ENCODE results near the gene TTLL11.
A peak's percentile ranks its signal among the peaks of the same experiment; 100 is the strongest.
"Not testable (repeated sequence)": the region's sequence is repeated elsewhere in the genome, so short reads cannot be mapped to it uniquely, and the experiment has no call there.

Gene TTLL11

DNA sequence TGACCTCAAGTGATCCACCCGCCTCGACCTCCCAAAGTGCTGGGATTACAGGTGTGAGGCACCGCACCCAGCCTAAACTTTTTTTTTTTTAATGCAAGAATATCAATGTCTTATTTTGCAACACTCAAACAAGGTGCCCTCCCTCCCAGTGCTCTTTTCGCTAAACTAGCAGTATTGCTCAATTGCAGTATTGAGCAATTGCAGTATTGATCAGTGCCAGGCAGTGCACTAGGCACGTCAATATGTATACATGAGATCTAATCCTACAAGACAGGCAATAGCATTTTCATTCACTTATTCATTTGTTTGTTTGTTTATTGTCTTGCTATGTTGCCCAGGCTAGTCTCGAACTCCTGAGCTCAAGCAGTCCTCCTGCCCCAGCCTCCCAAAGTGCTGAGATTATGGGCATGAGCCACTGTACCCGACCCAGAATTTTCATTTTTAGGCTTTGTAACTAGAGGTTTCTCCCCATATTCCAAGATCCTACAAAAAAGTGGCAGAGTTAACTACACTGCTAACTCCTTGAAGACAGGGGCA lies 94.5 kb downstream of the TTLL11 start:
- no peak for DNase-seq

GRCh38 chr9:121997791-121998190 lies 95.3 kb downstream of the TTLL11 start:
- peak; percentile 42 for DNase-seq

DNA sequence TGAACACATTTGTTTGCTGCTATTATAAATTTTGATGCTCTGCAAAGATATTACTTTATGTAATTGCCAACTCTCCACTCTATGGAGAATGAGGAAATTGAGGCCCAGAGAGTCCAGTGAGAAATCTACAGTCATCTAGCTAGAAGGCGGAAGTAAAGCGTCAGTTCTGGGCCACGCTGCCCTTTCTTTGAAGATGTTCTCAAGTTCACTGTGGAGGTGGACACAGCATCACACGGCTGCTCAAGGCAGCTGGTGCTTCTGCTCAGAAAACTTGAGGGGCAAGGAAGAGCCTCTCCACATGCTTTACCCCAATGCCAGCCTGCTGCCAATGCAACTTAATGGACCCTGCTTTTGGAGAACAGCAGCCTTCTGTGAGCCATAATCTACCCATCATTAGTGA lies 96.3 kb downstream of the TTLL11 start:
- no peak for DNase-seq

DNA sequence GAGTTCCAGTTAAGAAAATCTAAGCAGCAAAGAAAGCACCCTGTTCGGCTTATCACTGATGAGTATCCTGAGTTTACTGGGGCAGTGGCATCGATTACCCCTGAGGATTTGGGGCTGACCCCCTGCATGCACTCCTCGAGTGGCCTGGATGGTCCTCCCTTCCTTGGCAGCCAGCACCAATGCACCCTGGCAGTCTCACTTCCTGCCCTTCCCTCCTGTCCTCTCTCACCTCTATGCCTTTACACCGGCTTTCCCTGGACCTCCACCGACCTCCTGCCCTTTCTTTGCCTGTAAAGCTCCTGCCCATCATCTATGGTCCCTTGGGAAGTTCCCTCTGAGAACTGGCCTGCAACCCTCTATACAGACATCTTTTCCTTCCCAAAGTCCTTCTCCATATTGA lies 97.1 kb downstream of the TTLL11 start:
- no peak for DNase-seq

DNA sequence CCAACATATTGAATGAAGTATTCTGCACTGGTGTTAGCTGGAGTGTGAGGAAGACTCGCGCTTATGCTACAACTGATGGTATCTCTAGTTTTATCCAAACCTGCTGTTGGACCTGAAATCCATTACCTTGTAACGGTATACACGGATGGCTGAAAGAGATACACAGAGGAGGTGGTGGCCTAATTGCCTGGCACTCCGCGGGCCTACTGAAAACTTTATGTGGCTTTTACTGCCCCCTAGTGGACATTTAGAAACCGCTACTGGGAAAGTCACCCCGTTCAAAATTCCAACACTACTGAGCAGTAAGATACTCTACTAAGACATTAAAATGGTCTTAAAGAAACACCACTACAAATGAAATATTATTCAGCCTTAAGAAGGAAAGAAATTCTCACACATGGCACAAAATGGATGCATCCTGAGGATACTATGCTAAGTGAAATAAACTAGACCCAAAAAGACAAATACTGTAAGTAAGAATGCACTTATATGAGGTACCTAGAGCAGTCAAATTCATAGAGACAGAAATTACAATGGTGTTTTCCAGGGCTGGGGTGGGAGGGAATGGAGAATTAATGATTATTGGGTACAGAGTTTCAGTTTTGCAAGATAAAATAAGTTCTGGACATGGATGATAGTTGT lies 100.4 kb downstream of the TTLL11 start:
- DNase-seq, result peak; percentile 72

GRCh38 chr9:121991307-121991661 lies 101.8 kb downstream of the TTLL11 start:
- no peak for DNase-seq

GRCh38 chr9:121990600-121991306 lies 102.4 kb downstream of the TTLL11 start:
- DNase-seq, result no peak

GRCh38 chr9:121989010-121989409 lies 104.1 kb downstream of the TTLL11 start:
- DNase-seq, result peak; percentile 21

- DNase-seq, result no peak
Measured at GRCh38 chr9:121987314-121987713, 105.8 kb downstream of the TTLL11 start.

DNA sequence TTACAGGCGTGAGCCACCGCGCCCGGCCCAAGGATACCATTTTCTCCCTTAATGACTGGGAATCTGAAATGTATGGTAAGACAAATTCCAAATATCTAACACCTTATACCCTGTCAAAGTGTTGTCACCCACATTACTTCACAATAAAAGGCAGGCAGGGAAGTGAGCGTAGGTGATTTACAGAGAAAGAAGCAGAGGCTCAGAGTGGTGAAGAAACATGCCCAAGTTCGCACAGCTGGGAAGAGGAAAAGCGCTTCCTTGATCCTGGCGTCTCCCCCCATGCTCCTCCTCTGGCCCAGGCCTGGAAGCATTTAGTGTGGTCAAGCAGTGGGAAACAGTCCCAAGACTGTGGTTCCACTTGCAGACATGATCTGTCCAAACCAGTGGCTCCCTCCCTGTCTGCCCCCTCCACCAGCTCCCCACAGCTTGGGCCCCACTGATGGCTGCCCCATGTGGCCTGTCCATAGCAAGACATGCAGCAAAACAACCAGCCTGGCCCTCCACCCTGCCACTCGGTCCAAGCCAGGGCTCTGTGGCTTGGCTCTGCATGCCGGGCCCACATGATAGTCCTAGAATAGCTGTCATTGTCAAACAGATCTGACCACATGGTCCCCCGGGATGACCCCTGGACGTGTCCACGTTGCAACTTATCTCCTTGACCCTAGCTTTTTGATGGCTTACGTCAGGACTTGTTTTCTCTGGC lies 107.2 kb downstream of the TTLL11 start:
- DNase-seq, result peak; percentile 35

DNA sequence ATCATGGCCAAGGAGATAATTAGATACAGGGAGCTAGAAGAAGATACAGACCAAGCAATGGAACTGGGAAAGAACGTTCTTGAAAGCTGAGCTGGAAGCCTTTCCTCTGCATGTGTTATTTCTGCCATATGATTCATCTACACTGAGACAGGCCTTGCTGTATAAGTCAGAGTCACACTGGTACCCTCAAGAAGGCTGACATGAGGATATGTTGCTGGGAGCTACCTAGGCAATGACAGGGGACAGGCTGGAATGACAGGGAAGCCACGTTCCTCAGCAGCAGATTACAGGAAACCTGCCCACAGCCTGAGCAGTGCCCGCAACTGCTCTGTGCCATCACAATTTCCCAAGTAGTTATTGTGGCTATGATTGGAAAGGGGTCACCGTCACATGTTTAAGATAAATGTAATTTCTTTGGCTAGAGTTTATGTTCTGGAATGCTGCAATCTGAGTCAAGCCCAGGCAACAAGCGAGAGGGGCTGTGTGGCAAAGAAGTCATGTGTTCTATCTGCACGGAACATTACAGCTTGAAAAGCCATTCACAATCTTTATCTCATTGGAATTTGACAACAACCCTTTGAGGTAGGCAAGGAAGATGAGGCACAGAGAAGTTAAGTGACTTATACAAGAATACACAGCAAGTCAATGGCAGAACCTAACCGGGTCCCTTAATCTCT lies 108.2 kb downstream of the TTLL11 start:
- DNase-seq, result peak; percentile 81

- DNase-seq, result no peak
Measured at GRCh38 chr9:121983736-121984135, 109.4 kb downstream of the TTLL11 start.

GRCh38 chr9:121981118-121981883 lies 111.8 kb downstream of the TTLL11 start:
- no peak for DNase-seq

- DNase-seq, result not testable (repeated sequence)
Measured at GRCh38 chr9:121980665-121981064, 112.4 kb downstream of the TTLL11 start.

DNA sequence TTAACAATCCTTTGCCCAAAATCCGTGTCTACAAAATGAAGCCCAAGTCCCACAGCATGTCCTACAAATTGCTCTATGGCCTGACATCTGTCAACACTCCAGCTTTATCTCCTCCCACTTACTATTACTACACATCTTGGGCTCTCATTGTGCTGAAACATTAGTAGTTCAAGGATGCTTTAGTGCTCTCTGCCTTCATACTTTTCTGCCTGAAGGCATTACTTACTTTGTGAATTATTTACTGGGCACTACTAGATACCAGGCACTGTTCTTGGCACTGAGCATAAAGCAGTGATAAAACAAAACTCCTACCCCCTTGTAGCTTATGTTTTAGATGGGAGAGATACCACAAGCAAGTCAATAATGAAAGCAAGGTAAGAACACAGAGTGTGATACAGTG lies 113.4 kb downstream of the TTLL11 start:
- no peak for DNase-seq

DNA sequence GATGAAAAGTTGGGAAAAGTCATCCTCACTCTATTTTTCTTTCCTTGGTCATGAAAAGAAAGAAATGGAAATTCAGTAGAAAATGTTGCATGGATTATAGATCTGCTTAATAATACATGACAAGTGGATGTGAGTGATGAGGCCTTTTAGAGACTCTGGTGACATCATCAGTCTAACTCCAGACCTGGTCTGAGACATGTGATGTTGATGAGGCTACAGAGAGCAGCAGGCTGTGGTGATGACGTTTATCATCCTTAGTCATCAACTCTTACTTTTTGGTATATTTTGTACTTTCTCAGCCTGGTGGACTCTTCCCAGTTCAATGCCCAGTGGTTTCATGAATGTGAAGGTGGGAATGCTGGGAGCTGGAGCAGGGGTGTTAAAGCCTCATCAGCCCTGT lies 116.4 kb downstream of the TTLL11 start:
- peak; percentile 65 for DNase-seq

DNA sequence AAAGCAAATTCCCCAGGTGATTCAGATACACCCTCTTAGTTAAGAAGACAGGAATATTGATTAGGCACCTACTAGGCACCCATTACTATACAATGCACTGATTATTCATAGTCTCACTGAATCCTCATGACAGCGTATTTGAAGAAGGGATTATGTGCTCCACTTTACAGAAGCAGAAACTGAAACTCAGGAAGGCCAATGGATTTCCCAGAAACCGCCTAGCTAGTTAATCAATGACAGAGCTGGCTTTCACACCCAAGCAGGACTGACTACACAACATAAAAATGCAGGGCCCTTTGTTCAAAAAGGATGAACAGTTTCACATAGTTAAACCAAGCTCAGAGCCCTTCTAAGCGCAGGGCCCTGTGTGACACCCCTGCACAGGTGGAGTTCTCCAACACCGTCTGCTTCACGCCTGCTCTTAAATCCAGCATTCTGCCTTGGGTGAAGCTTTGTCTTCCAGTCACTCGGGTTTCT lies 117.3 kb downstream of the TTLL11 start:
- peak; percentile 50 for DNase-seq

- no peak for DNase-seq
Measured at GRCh38 chr9:121974421-121974820, 118.7 kb downstream of the TTLL11 start.

GRCh38 chr9:121972501-121972981 lies 120.6 kb downstream of the TTLL11 start:
- DNase-seq, result no peak

DNA sequence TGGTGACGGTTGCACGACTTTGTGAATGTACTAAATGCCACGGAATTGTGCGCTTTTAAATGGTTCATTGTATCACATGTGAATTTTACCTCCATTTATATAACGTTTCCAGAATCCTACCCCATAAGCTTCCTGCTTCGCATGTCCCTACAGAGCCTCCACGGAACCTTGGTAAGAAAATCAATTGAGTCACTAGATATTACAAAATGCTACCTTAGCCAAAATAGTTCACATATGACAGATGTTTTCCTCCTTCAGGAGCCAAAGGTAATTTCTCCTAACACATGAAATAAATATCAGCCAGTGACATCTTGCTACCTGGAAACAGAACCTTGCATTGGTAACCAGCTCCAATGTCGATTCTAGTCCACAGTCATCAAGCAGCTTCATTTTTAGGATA lies 125.1 kb downstream of the TTLL11 start:
- DNase-seq, result no peak

DNA sequence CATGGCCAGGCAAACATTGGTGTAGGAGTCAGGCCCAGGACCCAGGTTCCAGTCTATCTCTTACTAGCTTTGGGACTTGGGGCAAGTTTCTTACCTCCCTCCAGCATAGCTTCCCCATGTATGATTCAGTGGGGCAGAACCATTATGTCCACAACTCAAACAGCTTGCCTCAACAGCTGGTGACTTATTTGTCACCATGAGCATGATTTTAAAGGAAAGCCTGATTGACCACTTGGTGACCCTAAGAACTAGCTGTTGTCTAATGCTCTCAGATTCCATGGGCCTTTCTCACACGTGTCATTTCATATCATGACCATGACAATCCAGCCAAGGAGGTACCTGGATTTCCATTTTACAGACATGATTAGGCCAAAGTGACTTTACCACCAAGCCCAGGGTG lies 126.4 kb downstream of the TTLL11 start:
- no peak for DNase-seq

DNA sequence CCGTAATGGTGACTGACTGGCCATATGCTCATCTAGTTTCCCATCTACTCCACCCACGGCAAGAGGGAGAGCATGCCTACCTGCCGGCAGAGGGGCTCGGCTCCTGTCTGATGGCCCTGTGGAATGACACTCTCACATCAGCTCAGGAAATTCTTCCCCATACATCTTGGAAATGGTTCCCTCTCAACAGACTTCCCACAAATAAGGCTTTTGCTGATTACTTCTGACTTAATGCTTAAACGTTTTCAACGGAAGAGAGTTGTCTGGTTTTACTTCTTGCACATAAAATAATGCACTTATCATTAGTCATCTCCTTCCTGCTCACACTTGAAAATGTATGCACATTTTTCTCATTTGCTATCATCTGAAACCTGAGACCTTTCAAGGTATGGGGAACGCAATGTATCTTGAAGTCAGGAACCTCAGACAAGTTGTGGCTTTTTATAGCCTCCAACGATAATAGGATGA lies 129.5 kb downstream of the TTLL11 start:
- DNase-seq, result peak; percentile 96
